ENCODE measurements around the gene SEM1.
A peak's percentile ranks its signal among the peaks of the same experiment; 100 is the strongest.
"Not testable (repeated sequence)": the region's sequence is repeated elsewhere in the genome, so short reads cannot be mapped to it uniquely, and the experiment has no call there.

The SEM1 gene

GRCh38 chr7:96662151-96662550, 47.5 kb downstream of the SEM1 start:
- not testable (repeated sequence) for DNase-seq (ENCODE audit: low read depth)

GRCh38 chr7:96658022-96658412, 51.6 kb downstream of the SEM1 start:
- DNase-seq (ENCODE audit: low read depth): no peak

- DNase-seq (ENCODE audit: low read depth): no peak
These were observed 52.2 kb downstream of the SEM1 start for GRCh38 chr7:96657347-96658021.

GRCh38 chr7:96655956-96656355, 53.7 kb downstream of the SEM1 start:
- no peak for DNase-seq (ENCODE audit: low read depth)

- no peak for DNase-seq (ENCODE audit: low read depth)
These were observed 54.9 kb downstream of the SEM1 start for GRCh38 chr7:96654630-96655188.

- DNase-seq (ENCODE audit: low read depth): peak; percentile 52
These were observed 59.7 kb downstream of the SEM1 start for GRCh38 chr7:96649981-96650380.

GRCh38 chr7:96648784-96649183, 60.9 kb downstream of the SEM1 start:
- DNase-seq (ENCODE audit: low read depth): no peak

- DNase-seq (ENCODE audit: low read depth): no peak
These were observed 61.9 kb downstream of the SEM1 start for GRCh38 chr7:96647733-96648132.

GRCh38 chr7:96645084-96645483, 64.6 kb downstream of the SEM1 start:
- DNase-seq (ENCODE audit: low read depth): no peak

GRCh38 chr7:96643436-96643835, 66.2 kb downstream of the SEM1 start:
- not testable (repeated sequence) for DNase-seq (ENCODE audit: low read depth)

- no peak for DNase-seq (ENCODE audit: low read depth)
These were observed 69.6 kb downstream of the SEM1 start for GRCh38 chr7:96640054-96640453.

All from stromal cell of bone marrow (primary cell).